ENCODE results near the gene POU4F3. TPM values are rescaled to one million over a fixed set of nuclear protein-coding genes. Genes with fewer than 3 reads are reported as not detected.

POU4F3 gene
- total RNA-seq, 1 donor from 2014 or later: not detected

GRCh38 chr5:146336197-146336596, 2.4 kb upstream of the POU4F3 start:
- no peak overlapping the region for H3K27ac ChIP-seq
- no peaks in the 10 kb centered on the region for H3K36me3 ChIP-seq
- TF ChIP-seq CTCF (IDR thresholded peaks at IDR 0.05): no peak
- H3K9me3 ChIP-seq: no peaks in the 10 kb centered on the region
- H3K27me3 ChIP-seq: peaks cover 11% of the 10 kb centered on the region
- no peak overlapping the region for H3K4me3 ChIP-seq
- H3K4me1 ChIP-seq: peaks cover 0 to 3% of the 10 kb centered on the region in 2 donors
- no peak for DNase-seq (ENCODE audit: low spot score in 2 of 2)
- intact Hi-C loops (cut with DNase I): no loop called here

GRCh38 chr5:146337264-146337904, 1.3 kb upstream of the POU4F3 start:
- intact Hi-C loops (cut with DNase I): no loop called here
- DNase-seq (ENCODE audit: low spot score in 2 of 2): no peak
- Histone ChIP-seq H3K4me3 (no peak overlapping the region), H3K27me3 (peaks cover 11% of the 10 kb centered on the region), H3K4me1 (peaks cover 0 to 3% of the 10 kb centered on the region in 2 donors), H3K27ac (no peak overlapping the region), H3K9me3 (no peaks in the 10 kb centered on the region), H3K36me3 (no peaks in the 10 kb centered on the region)
- TF ChIP-seq CTCF (IDR thresholded peaks at IDR 0.05): no peak

GRCh38 chr5:146337928-146338327, 711 bp upstream of the POU4F3 start:
- Histone ChIP-seq H3K27ac (no peak overlapping the region), H3K4me3 (no peak overlapping the region), H3K4me1 (peaks cover 0 to 3% of the 10 kb centered on the region in 2 donors), H3K9me3 (no peaks in the 10 kb centered on the region), H3K27me3 (peaks cover 11% of the 10 kb centered on the region), H3K36me3 (no peaks in the 10 kb centered on the region)
- DNase-seq (ENCODE audit: low spot score in 2 of 2): no peak
- intact Hi-C loops (cut with DNase I): no loop called here
- TF ChIP-seq CTCF (IDR thresholded peaks at IDR 0.05): no peak

- intact Hi-C loops (cut with DNase I): no loop called here
- H3K27me3 ChIP-seq: peaks cover 15% of the 10 kb centered on the region
- no peak for TF ChIP-seq CTCF (IDR thresholded peaks at IDR 0.05)
- H3K36me3 ChIP-seq: no peaks in the 10 kb centered on the region
- no peak for DNase-seq (ENCODE audit: low spot score in 2 of 2)
- H3K9me3 ChIP-seq: no peaks in the 10 kb centered on the region
- no peak overlapping the region for H3K27ac ChIP-seq
- H3K4me1 ChIP-seq: peaks cover 0 to 3% of the 10 kb centered on the region in 2 donors
- H3K4me3 ChIP-seq: peak overlapping the region; percentile 28 to 49
Measured at GRCh38 chr5:146339715-146340259, 1.1 kb downstream of the POU4F3 start.

- no peaks in the 10 kb centered on the region for H3K36me3 ChIP-seq
- H3K27ac ChIP-seq: no peak overlapping the region
- H3K27me3 ChIP-seq: peaks cover 16% of the 10 kb centered on the region
- H3K4me3 ChIP-seq: peak overlapping the region; percentile 28 to 49
- TF ChIP-seq CTCF (IDR thresholded peaks at IDR 0.05): no peak
- peaks cover 0 to 3% of the 10 kb centered on the region in 2 donors for H3K4me1 ChIP-seq
- H3K9me3 ChIP-seq: no peaks in the 10 kb centered on the region
- intact Hi-C loops (cut with DNase I): no loop called here
- DNase-seq (ENCODE audit: low spot score in 2 of 2): peak in 1 of 2 donors; percentile 79
Measured at GRCh38 chr5:146340260-146341081, 1.8 kb downstream of the POU4F3 start.
